Adrenal gland (tissue), 5 donors: ENCODE measurements around the gene TMEM156.

Source experiments
- POLR2A ChIP-seq, 2 donors: fragments of 450-650 bp; IDR thresholded peaks; one replicate each; pipeline ENCODE4 v1.6.1; 2017; ENCODE audit warnings: antibody characterized with exemption in 2 of 2, mild to moderate bottlenecking in 2 of 2, moderate library complexity in 1 of 2
- TF ChIP-seq, protein P1 (sequence below), 6 experiments: fragments of 450-650 bp in 4 of 6; fragments of 200-600 bp in 2 of 6; sonication (generic) in 1 of 6; IDR thresholded peaks; 1 replicate in 5 of 6; 2 replicates in 1 of 6; pipeline versions ENCODE4 v1.5.1 to v1.8.0; 2016 to 2021; ENCODE audit warnings: antibody characterized with exemption in 6 of 6, mild to moderate bottlenecking in 2 of 6, moderate library complexity in 1 of 6
- donor health status: DM: no; HTN: no; CAD: no.

DNA sequence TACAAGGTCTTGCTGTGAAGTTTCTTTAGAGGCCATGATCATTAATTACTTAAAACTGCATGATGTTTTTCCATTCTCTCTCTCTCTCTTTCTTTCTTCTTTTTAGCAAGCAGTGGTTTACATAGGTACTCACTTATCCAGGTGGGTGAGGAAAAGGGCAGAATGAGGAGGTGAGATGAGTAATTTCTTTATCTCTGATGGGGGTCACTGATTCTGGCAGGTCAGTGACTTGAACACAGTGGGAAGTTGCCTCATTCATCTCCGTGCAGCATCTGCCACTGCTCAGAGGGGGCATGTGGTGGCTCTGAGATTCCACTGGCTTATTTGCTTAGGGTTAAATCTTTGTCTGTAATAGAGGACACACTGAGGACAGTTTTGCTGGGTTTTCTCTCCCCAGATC, 102.0 kb downstream of the TMEM156 start:
- TF ChIP-seq, protein P1, sequence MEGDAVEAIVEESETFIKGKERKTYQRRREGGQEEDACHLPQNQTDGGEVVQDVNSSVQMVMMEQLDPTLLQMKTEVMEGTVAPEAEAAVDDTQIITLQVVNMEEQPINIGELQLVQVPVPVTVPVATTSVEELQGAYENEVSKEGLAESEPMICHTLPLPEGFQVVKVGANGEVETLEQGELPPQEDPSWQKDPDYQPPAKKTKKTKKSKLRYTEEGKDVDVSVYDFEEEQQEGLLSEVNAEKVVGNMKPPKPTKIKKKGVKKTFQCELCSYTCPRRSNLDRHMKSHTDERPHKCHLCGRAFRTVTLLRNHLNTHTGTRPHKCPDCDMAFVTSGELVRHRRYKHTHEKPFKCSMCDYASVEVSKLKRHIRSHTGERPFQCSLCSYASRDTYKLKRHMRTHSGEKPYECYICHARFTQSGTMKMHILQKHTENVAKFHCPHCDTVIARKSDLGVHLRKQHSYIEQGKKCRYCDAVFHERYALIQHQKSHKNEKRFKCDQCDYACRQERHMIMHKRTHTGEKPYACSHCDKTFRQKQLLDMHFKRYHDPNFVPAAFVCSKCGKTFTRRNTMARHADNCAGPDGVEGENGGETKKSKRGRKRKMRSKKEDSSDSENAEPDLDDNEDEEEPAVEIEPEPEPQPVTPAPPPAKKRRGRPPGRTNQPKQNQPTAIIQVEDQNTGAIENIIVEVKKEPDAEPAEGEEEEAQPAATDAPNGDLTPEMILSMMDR (IDR thresholded peaks at IDR 0.05) = no peak
- TF ChIP-seq POLR2A (IDR thresholded peaks at IDR 0.05) = no peak
